OCI-LY3 (cell line): ENCODE data around the gene PLEKHF1.

ENCODE experiments used
- H2AFZ ChIP-seq: fragments of 200-600, 300-600 bp; shearing (Covaris generic); 2 replicates; pipeline ENCODE4 v1.6.0; 2014; ENCODE audit warnings: antibody characterized with exemption, low read depth, low read length
- H3K27ac ChIP-seq: fragments of 200-600, 300-600 bp; sonication (generic); 2 replicates; pipeline ENCODE4 v1.5.1; 2014; ENCODE audit warnings: mild to moderate bottlenecking, low read length, moderate library complexity, mixed read lengths
- H3K27me3 ChIP-seq: fragments of 200-600, 300-600 bp; sonication (generic); 2 replicates; pipeline ENCODE4 v1.6.1; 2014; ENCODE audit warnings: low read depth, low read length, mixed read lengths
- H3K36me3 ChIP-seq: fragments of 200-600, 300-600 bp; sonication (generic); replicated peaks from 2 replicates; pipeline ENCODE3; 2014; ENCODE audit warnings: low read depth, low read length, mixed read lengths
- H3K4me1 ChIP-seq: fragments of 300-600, 200-600 bp; sonication (generic); 2 replicates; pipeline ENCODE4 v1.6.1; 2014; ENCODE audit warnings: low read length, mixed read lengths
- H3K4me2 ChIP-seq: fragments of 200-600, 300-600 bp; sonication (generic); 2 replicates; pipeline ENCODE4 v1.6.1; 2014; ENCODE audit warnings: low read length, mixed read lengths
- H3K4me3 ChIP-seq: fragments of 300-600, 200-600 bp; sonication (generic); 2 replicates; pipeline ENCODE4 v1.5.1; 2014; ENCODE audit warnings: antibody characterized with exemption, mild to moderate bottlenecking, low read length, moderate library complexity
- H3K79me2 ChIP-seq: fragments of 300-600, 200-600 bp; shearing (Covaris generic); 2 replicates; pipeline ENCODE4 v1.6.1; 2014; ENCODE audit warnings: mild to moderate bottlenecking, low read length, mixed read lengths
- H3K9ac ChIP-seq: fragments of 300-600, 200-600 bp; shearing (Covaris generic); 2 replicates; pipeline ENCODE4 v1.6.0; 2014; ENCODE audit warnings: mild to moderate bottlenecking, low read length, moderate library complexity
- H3K9me3 ChIP-seq: fragments of 200-600, 300-600 bp; shearing (Covaris generic); 2 replicates; pipeline ENCODE4 v1.6.1; 2014; ENCODE audit warnings: low read length, mixed read lengths; ENCODE audit not compliant: insufficient read depth
- H4K20me1 ChIP-seq: fragments of 200-600, 300-600 bp; sonication (generic); 2 replicates; pipeline ENCODE4 v1.6.1; 2016; ENCODE audit warnings: low read length, mixed read lengths; ENCODE audit not compliant: insufficient read depth
- CTCF ChIP-seq: fragments of 200-600, 300-600 bp; sonication (generic); IDR thresholded peaks from 2 replicates; pipeline ENCODE4 v1.5.1; 2014; ENCODE audit warnings: antibody characterized with exemption, low read length, low read depth
- EZH2phosphoT487 ChIP-seq: fragments of 200-600 bp; shearing (Covaris generic); IDR thresholded peaks from 2 replicates; pipeline ENCODE4 v1.6.1; 2018; ENCODE audit warnings: antibody characterized with exemption, mixed run types, low read depth

Gene PLEKHF1

GRCh38 chr19:29664753-29665214 is 477 bp upstream of the PLEKHF1 start:
- Histone ChIP-seq H2AFZ (peak overlapping the region; percentile 77; the same call in 1 of the 2 replicates), H3K9ac (peak overlapping the region; percentile 55), H3K4me3 (peak overlapping the region; percentile 84), H3K9me3 (no peaks in the 10 kb centered on the region), H3K4me1 (peaks cover 11% of the 10 kb centered on the region), H3K79me2 (no peaks in the 10 kb centered on the region), H3K4me2 (peak overlapping the region; percentile 83), H4K20me1 (no peaks in the 10 kb centered on the region), H3K27me3 (peaks cover 5% of the 10 kb centered on the region; the same call in 1 of the 2 replicates), H3K27ac (no peak overlapping the region), H3K36me3 (no peaks in the 10 kb centered on the region)
- TF ChIP-seq EZH2phosphoT487 = no peak
- TF ChIP-seq CTCF = peak; percentile 18; the same call in 1 of the 2 replicates

- H3K79me2 ChIP-seq = no peaks in the 10 kb centered on the region
- H3K4me1 ChIP-seq = peaks cover 11% of the 10 kb centered on the region
- H3K36me3 ChIP-seq = no peaks in the 10 kb centered on the region
- H3K4me3 ChIP-seq = peak overlapping the region; percentile 84
- peak overlapping the region; percentile 18; the same call in 1 of the 2 replicates for H2AFZ ChIP-seq
- TF ChIP-seq EZH2phosphoT487 = no peak
- no peak for TF ChIP-seq CTCF
- H3K9ac ChIP-seq = peak overlapping the region; percentile 58; the same call in 1 of the 2 replicates
- H3K9me3 ChIP-seq = no peaks in the 10 kb centered on the region
- no peak overlapping the region for H3K27ac ChIP-seq
- H3K27me3 ChIP-seq = no peaks in the 10 kb centered on the region
- H4K20me1 ChIP-seq = no peaks in the 10 kb centered on the region
- peak overlapping the region; percentile 83 for H3K4me2 ChIP-seq
Measured at GRCh38 chr19:29665826-29666577, 741 bp downstream of the PLEKHF1 start.

- H3K9ac ChIP-seq = no peak overlapping the region
Measured at GRCh38 chr19:29666578-29667386, 1.5 kb downstream of the PLEKHF1 start.

More at GRCh38 chr19:29666578-29667386, 1.5 kb downstream of the PLEKHF1 start:
- Histone ChIP-seq H3K79me2 (no peaks in the 10 kb centered on the region), H3K9me3 (no peaks in the 10 kb centered on the region), H3K4me3 (no peak overlapping the region), H3K4me2 (peak overlapping the region; percentile 83), H3K36me3 (no peaks in the 10 kb centered on the region), H2AFZ (no peak overlapping the region), H3K27ac (no peak overlapping the region), H3K4me1 (peaks cover 11% of the 10 kb centered on the region), H3K27me3 (no peaks in the 10 kb centered on the region), H4K20me1 (no peaks in the 10 kb centered on the region)
- no peak for TF ChIP-seq CTCF
- no peak for TF ChIP-seq EZH2phosphoT487
